Neural cell (in vitro differentiated cells): ENCODE results near the gene AFF3.

Experiments
- EZH2 ChIP-seq: fragments of 200-600, 300-800 bp; shearing (Covaris generic), sonication (generic); IDR thresholded peaks from 2 replicates; pipeline ENCODE4 v1.6.1; 2014; ENCODE audit warnings: antibody characterized with exemption, low read length, borderline replicate concordance, mild to moderate bottlenecking; ENCODE audit not compliant: insufficient read depth, poor library complexity, severe bottlenecking
- POLR2AphosphoS5 ChIP-seq: IDR thresholded peaks from 2 replicates; pipeline ENCODE4 v1.6.1; 2012
- TF ChIP-seq, protein P1 (sequence below): fragments of 450-650 bp; IDR thresholded peaks from 2 replicates; pipeline ENCODE4 v1.5.1; 2014; ENCODE audit warnings: antibody characterized with exemption, mild to moderate bottlenecking, moderate library complexity; ENCODE audit not compliant: poor library complexity, severe bottlenecking
- TF ChIP-seq, protein P2 (sequence below): IDR thresholded peaks from 2 replicates; pipeline ENCODE4 v1.6.1; 2012; ENCODE audit warnings: borderline replicate concordance

DNA sequence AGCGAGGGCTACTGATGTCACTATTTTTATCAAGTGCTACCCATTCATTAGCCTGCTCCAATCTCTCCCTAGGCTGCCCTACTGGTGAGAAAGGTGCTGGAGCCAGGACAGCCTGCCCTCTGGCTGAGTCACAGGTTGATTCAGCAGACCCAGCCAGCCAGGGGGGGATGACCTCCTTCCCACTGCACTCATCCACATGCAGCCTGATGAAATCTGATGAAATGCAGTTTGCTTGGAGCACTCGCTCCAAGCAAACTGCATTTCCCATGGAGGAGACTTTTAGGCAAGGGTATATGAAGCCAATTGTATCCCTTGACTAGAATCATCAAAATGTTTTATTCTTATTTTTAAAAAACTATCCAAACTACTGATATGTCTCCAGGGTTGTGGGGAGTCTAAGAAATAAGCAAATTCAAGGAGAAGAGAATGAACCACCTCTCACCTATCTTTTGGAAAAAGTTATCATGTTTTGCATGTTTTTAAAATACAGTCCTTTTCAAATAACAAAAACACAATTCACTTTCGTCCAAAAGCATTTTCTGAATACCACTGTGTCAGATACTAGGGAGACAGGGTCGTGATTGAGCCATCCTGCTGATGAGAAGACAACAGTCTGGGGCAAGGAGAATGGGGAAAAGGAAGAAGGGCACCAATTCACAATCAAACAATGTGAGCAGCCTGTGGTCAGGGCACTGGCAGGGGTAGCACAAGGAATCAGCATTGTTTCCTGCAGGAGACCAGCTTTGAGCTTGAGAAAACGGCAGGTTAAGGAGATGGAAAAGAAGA lies 128.3 kb downstream of the AFF3 start:
- TF ChIP-seq, protein P1, sequence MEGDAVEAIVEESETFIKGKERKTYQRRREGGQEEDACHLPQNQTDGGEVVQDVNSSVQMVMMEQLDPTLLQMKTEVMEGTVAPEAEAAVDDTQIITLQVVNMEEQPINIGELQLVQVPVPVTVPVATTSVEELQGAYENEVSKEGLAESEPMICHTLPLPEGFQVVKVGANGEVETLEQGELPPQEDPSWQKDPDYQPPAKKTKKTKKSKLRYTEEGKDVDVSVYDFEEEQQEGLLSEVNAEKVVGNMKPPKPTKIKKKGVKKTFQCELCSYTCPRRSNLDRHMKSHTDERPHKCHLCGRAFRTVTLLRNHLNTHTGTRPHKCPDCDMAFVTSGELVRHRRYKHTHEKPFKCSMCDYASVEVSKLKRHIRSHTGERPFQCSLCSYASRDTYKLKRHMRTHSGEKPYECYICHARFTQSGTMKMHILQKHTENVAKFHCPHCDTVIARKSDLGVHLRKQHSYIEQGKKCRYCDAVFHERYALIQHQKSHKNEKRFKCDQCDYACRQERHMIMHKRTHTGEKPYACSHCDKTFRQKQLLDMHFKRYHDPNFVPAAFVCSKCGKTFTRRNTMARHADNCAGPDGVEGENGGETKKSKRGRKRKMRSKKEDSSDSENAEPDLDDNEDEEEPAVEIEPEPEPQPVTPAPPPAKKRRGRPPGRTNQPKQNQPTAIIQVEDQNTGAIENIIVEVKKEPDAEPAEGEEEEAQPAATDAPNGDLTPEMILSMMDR: no peak
- no peak for TF ChIP-seq EZH2
- TF ChIP-seq, protein P2, sequence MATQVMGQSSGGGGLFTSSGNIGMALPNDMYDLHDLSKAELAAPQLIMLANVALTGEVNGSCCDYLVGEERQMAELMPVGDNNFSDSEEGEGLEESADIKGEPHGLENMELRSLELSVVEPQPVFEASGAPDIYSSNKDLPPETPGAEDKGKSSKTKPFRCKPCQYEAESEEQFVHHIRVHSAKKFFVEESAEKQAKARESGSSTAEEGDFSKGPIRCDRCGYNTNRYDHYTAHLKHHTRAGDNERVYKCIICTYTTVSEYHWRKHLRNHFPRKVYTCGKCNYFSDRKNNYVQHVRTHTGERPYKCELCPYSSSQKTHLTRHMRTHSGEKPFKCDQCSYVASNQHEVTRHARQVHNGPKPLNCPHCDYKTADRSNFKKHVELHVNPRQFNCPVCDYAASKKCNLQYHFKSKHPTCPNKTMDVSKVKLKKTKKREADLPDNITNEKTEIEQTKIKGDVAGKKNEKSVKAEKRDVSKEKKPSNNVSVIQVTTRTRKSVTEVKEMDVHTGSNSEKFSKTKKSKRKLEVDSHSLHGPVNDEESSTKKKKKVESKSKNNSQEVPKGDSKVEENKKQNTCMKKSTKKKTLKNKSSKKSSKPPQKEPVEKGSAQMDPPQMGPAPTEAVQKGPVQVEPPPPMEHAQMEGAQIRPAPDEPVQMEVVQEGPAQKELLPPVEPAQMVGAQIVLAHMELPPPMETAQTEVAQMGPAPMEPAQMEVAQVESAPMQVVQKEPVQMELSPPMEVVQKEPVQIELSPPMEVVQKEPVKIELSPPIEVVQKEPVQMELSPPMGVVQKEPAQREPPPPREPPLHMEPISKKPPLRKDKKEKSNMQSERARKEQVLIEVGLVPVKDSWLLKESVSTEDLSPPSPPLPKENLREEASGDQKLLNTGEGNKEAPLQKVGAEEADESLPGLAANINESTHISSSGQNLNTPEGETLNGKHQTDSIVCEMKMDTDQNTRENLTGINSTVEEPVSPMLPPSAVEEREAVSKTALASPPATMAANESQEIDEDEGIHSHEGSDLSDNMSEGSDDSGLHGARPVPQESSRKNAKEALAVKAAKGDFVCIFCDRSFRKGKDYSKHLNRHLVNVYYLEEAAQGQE: no peak
- no peak for TF ChIP-seq POLR2AphosphoS5
